HEK293 (cell line): ENCODE data around the gene UBE2Q1.

Source experiments
- CTCF ChIA-PET: fragments of 350-600 bp; formaldehyde crosslinking; extraction: SDS; loops from one replicate; lab custom pipeline; 2021; ENCODE audit warnings: antibody characterized with exemption; lab: Yijun Ruan, JAX
- POLR2A ChIA-PET: fragments of 300-600 bp; formaldehyde crosslinking; extraction: SDS; loops from one replicate; lab custom pipeline; 2020; ENCODE audit warnings: antibody characterized with exemption, inconsistent platforms; lab: Yijun Ruan, JAX
- H3K27ac ChIP-seq: fragments of 200-500 bp; sonication (Bioruptor generic); 2 replicates; pipeline ENCODE4 v1.5.1; 2014; ENCODE audit warnings: low read depth, low read length, control low read depth, inconsistent platforms; ENCODE audit errors: extremely low read depth
- H3K36me3 ChIP-seq, 2 experiments: fragments of 200-500 bp in 1 of 2; sonication (Bioruptor generic) in 1 of 2; 1 replicate in 1 of 2; 2 replicates in 1 of 2; pipeline ENCODE4 v1.5.1; 2014 to 2017; ENCODE audit warnings: inconsistent platforms in 2 of 2, low read length in 2 of 2; ENCODE audit not compliant: control insufficient read depth in 2 of 2, insufficient read depth in 1 of 2
- H3K4me1 ChIP-seq: fragments of 200-500 bp; sonication (Bioruptor generic); 2 replicates; pipeline ENCODE4 v1.5.1; 2014; ENCODE audit warnings: mild to moderate bottlenecking, low read length, inconsistent platforms; ENCODE audit not compliant: control insufficient read depth, insufficient read depth
- H3K4me3 ChIP-seq: 2 replicates; pipeline ENCODE4 v1.5.1; 2011; ENCODE audit warnings: low read depth, mild to moderate bottlenecking, control low read depth, low read length, moderate library complexity
- H3K9me3 ChIP-seq: fragments of 200-500 bp; sonication (Bioruptor generic); 2 replicates; pipeline ENCODE4 v1.5.1; 2014; ENCODE audit warnings: low read depth, low read length, inconsistent platforms; ENCODE audit not compliant: control insufficient read depth, insufficient read depth
- HOXC10 ChIP-seq: sonication (generic); formaldehyde crosslinking; IDR thresholded peaks from 2 replicates; pipeline ENCODE4 v1.8.1; 2023; ENCODE audit warnings: mild to moderate bottlenecking, missing genetic modification reagents
- IKZF3 ChIP-seq: fragments of 450-650 bp; IDR thresholded peaks from 2 replicates; pipeline ENCODE4 v1.5.0; 2018; ENCODE audit warnings: missing biosample characterization, mild to moderate bottlenecking, missing genetic modification characterization, moderate library complexity
- MEIS1 ChIP-seq: sonication (generic); formaldehyde crosslinking; IDR thresholded peaks from 2 replicates; pipeline ENCODE4 v1.8.1; 2022; ENCODE audit warnings: missing genetic modification reagents, mild to moderate bottlenecking, borderline replicate concordance
- ZNF146 ChIP-seq: fragments of 450-650 bp; formaldehyde crosslinking; IDR thresholded peaks from 2 replicates; pipeline ENCODE4 v1.5.1; 2016; ENCODE audit warnings: missing biosample characterization, missing genetic modification characterization
- ZNF16 ChIP-seq: fragments of 450-650 bp; formaldehyde crosslinking; IDR thresholded peaks from 2 replicates; pipeline ENCODE4 v1.5.1; 2016; ENCODE audit warnings: low read depth, missing biosample characterization, missing genetic modification characterization
- ZNF18 ChIP-seq: fragments of 450-650 bp; formaldehyde crosslinking; IDR thresholded peaks from 2 replicates; pipeline ENCODE4 v1.5.1; 2016; ENCODE audit warnings: missing biosample characterization, missing genetic modification characterization
- ZNF24 ChIP-seq: fragments of 450-650 bp; formaldehyde crosslinking; IDR thresholded peaks from 2 replicates; pipeline ENCODE4 v1.5.1; 2016; ENCODE audit warnings: missing biosample characterization, missing genetic modification characterization
- ZNF266 ChIP-seq: fragments of 450-650 bp; formaldehyde crosslinking; IDR thresholded peaks from 2 replicates; pipeline ENCODE4 v1.5.1; 2016; ENCODE audit warnings: missing biosample characterization, missing genetic modification characterization, low read depth
- ZNF404 ChIP-seq: fragments of 450-650 bp; formaldehyde crosslinking; IDR thresholded peaks from 2 replicates; pipeline ENCODE4 v1.5.1; 2017; ENCODE audit warnings: missing biosample characterization, missing genetic modification characterization
- ZNF501 ChIP-seq: fragments of 450-650 bp; formaldehyde crosslinking; IDR thresholded peaks from 2 replicates; pipeline ENCODE4 v1.5.1; 2016; ENCODE audit warnings: missing biosample characterization, missing genetic modification characterization
- ZNF623 ChIP-seq: fragments of 450-650 bp; formaldehyde crosslinking; IDR thresholded peaks from 2 replicates; pipeline ENCODE4 v1.5.1; 2016; ENCODE audit warnings: missing biosample characterization, missing genetic modification characterization
- ZNF658 ChIP-seq: fragments of 450-650 bp; formaldehyde crosslinking; IDR thresholded peaks from 2 replicates; pipeline ENCODE4; 2016; ENCODE audit warnings: missing biosample characterization, missing genetic modification characterization
- TF ChIP-seq, protein P1 (sequence below): fragments of 450-650 bp; formaldehyde crosslinking; IDR thresholded peaks from 2 replicates; pipeline ENCODE4 v1.5.1; 2016; ENCODE audit warnings: missing biosample characterization, missing genetic modification characterization, low read depth
- TF ChIP-seq, protein P2 (sequence below): fragments of 450-650 bp; formaldehyde crosslinking; IDR thresholded peaks from 2 replicates; pipeline ENCODE4 v1.5.1; 2016; ENCODE audit warnings: missing biosample characterization, missing genetic modification characterization
- TF ChIP-seq, protein P3 (sequence below): fragments of 450-650 bp; formaldehyde crosslinking; IDR thresholded peaks from 2 replicates; pipeline ENCODE4 v1.5.1; 2016; ENCODE audit warnings: missing biosample characterization, missing genetic modification characterization
- TF ChIP-seq, protein P4 (sequence below): fragments of 450-650 bp; formaldehyde crosslinking; IDR thresholded peaks from 2 replicates; pipeline ENCODE4 v1.5.0; 2017; ENCODE audit warnings: missing biosample characterization, missing genetic modification characterization, borderline replicate concordance
- TF ChIP-seq, protein P5 (sequence below): fragments of 450-650 bp; IDR thresholded peaks from 2 replicates; pipeline ENCODE4 v1.5.1; 2018; ENCODE audit warnings: missing biosample characterization, mild to moderate bottlenecking, missing genetic modification characterization

UBE2Q1 gene

GRCh38 chr1:154521695-154522094 is 36.8 kb downstream of the UBE2Q1 start:
- Histone ChIP-seq H3K4me1 (no peaks in the 10 kb centered on the region), H3K9me3 (no peaks in the 10 kb centered on the region), H3K27ac (no peak overlapping the region), H3K4me3 (no peak overlapping the region), H3K36me3 (no peaks in the 10 kb centered on the region)
- POLR2A ChIA-PET, result no interaction called here
- TF ChIP-seq IKZF3 (tag by site-specific recombination) (no peak), ZNF18 (tag by site-specific recombination) (peak; percentile 89), HOXC10 (CRISPR knock-in tag) (no peak), ZNF266 (tag by site-specific recombination) (no peak), ZNF623 (tag by site-specific recombination) (no peak), MEIS1 (no peak), ZNF16 (tag by site-specific recombination) (no peak)
- TF ChIP-seq, protein P1, sequence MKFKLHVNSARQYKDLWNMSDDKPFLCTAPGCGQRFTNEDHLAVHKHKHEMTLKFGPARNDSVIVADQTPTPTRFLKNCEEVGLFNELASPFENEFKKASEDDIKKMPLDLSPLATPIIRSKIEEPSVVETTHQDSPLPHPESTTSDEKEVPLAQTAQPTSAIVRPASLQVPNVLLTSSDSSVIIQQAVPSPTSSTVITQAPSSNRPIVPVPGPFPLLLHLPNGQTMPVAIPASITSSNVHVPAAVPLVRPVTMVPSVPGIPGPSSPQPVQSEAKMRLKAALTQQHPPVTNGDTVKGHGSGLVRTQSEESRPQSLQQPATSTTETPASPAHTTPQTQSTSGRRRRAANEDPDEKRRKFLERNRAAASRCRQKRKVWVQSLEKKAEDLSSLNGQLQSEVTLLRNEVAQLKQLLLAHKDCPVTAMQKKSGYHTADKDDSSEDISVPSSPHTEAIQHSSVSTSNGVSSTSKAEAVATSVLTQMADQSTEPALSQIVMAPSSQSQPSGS (tag by site-specific recombination), result no peak
- TF ChIP-seq, protein P2, sequence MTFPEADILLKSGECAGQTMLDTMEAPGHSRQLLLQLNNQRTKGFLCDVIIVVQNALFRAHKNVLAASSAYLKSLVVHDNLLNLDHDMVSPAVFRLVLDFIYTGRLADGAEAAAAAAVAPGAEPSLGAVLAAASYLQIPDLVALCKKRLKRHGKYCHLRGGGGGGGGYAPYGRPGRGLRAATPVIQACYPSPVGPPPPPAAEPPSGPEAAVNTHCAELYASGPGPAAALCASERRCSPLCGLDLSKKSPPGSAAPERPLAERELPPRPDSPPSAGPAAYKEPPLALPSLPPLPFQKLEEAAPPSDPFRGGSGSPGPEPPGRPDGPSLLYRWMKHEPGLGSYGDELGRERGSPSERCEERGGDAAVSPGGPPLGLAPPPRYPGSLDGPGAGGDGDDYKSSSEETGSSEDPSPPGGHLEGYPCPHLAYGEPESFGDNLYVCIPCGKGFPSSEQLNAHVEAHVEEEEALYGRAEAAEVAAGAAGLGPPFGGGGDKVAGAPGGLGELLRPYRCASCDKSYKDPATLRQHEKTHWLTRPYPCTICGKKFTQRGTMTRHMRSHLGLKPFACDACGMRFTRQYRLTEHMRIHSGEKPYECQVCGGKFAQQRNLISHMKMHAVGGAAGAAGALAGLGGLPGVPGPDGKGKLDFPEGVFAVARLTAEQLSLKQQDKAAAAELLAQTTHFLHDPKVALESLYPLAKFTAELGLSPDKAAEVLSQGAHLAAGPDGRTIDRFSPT (tag by site-specific recombination), result no peak
- CTCF ChIA-PET, result interaction anchor here (1.3 to 2.9 kb wide), 2 partner anchors 25 to 41 kb away, joined by 3 to 15 read pairs; no protein-coding TSS in a partner anchor

GRCh38 chr1:154520333-154520732 is 38.1 kb downstream of the UBE2Q1 start:
- ChIA-PET CTCF (interaction anchor here (0.9 to 2.9 kb wide), 2 partner anchors 14 to 26 kb away, joined by 3 to 15 read pairs; no protein-coding TSS in a partner anchor), POLR2A (no interaction called here)
- no peaks in the 10 kb centered on the region for H3K36me3 ChIP-seq
- no peaks in the 10 kb centered on the region for H3K4me1 ChIP-seq
- no peak overlapping the region for H3K4me3 ChIP-seq
- H3K27ac ChIP-seq, result no peak overlapping the region
- no peaks in the 10 kb centered on the region for H3K9me3 ChIP-seq
- TF ChIP-seq, protein P3, sequence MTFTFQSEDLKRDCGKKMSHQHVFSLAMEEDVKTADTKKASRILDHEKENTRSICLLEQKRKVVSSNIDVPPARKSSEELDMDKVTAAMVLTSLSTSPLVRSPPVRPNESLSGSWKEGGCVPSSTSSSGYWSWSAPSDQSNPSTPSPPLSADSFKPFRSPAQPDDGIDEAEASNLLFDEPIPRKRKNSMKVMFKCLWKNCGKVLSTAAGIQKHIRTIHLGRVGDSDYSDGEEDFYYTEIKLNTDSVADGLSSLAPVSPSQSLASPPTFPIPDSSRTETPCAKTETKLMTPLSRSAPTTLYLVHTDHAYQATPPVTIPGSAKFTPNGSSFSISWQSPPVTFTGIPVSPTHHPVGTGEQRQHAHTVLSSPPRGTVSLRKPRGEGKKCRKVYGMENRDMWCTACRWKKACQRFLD, result no peak
- TF ChIP-seq, protein P4, sequence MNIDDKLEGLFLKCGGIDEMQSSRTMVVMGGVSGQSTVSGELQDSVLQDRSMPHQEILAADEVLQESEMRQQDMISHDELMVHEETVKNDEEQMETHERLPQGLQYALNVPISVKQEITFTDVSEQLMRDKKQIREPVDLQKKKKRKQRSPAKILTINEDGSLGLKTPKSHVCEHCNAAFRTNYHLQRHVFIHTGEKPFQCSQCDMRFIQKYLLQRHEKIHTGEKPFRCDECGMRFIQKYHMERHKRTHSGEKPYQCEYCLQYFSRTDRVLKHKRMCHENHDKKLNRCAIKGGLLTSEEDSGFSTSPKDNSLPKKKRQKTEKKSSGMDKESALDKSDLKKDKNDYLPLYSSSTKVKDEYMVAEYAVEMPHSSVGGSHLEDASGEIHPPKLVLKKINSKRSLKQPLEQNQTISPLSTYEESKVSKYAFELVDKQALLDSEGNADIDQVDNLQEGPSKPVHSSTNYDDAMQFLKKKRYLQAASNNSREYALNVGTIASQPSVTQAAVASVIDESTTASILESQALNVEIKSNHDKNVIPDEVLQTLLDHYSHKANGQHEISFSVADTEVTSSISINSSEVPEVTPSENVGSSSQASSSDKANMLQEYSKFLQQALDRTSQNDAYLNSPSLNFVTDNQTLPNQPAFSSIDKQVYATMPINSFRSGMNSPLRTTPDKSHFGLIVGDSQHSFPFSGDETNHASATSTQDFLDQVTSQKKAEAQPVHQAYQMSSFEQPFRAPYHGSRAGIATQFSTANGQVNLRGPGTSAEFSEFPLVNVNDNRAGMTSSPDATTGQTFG (tag by site-specific recombination), result no peak
- no peak for TF ChIP-seq ZNF24 (tag by site-specific recombination)
- TF ChIP-seq, protein P1 (tag by site-specific recombination), result no peak
- TF ChIP-seq, protein P5, sequence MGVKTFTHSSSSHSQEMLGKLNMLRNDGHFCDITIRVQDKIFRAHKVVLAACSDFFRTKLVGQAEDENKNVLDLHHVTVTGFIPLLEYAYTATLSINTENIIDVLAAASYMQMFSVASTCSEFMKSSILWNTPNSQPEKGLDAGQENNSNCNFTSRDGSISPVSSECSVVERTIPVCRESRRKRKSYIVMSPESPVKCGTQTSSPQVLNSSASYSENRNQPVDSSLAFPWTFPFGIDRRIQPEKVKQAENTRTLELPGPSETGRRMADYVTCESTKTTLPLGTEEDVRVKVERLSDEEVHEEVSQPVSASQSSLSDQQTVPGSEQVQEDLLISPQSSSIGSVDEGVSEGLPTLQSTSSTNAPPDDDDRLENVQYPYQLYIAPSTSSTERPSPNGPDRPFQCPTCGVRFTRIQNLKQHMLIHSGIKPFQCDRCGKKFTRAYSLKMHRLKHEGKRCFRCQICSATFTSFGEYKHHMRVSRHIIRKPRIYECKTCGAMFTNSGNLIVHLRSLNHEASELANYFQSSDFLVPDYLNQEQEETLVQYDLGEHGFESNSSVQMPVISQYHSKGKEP (tag by site-specific recombination), result no peak
- no peak for TF ChIP-seq ZNF658
- no peak for TF ChIP-seq ZNF501
- TF ChIP-seq, protein P2 (tag by site-specific recombination), result no peak
- no peak for TF ChIP-seq ZNF404 (tag by site-specific recombination)
- no peak for TF ChIP-seq ZNF146
